Left lung (tissue), 10 donors: ENCODE data around the gene OSTF1. TPM values are rescaled to one million over a fixed set of nuclear protein-coding genes. Genes with fewer than 3 reads are reported as not detected.

Experiments used
- ATAC-seq: fragments of 200-7000 bp; cut with Tn5 transposase; one replicate; pipeline ENCODE4 v1.9.1; 2020; ENCODE audit warnings: moderate library complexity
- DNase-seq, 4 donors: peaks; one replicate each; pipeline ENCODE4 v3.0.0-alpha.2; 2013 to 2020
- H3K27ac ChIP-seq, 2 donors: fragments of 200-600 bp; sonication (generic) in 1 of 2; one replicate each; pipeline versions ENCODE4 v1.5.0 to v1.8.0; 2020 to 2021
- H3K27me3 ChIP-seq, 2 donors: fragments of 200-600 bp; sonication (generic) in 1 of 2; one replicate each; pipeline versions ENCODE4 v1.5.0 to v1.8.0; 2020 to 2021
- H3K36me3 ChIP-seq, 2 donors: fragments of 200-600 bp; sonication (generic) in 1 of 2; one replicate each; pipeline versions ENCODE4 v1.5.0 to v1.8.0; 2020 to 2021
- H3K4me1 ChIP-seq, 2 donors: fragments of 200-600 bp; one replicate each; pipeline ENCODE4 v1.8.0; 2021
- H3K4me3 ChIP-seq, 2 donors: fragments of 200-600 bp; sonication (generic) in 1 of 2; one replicate each; pipeline versions ENCODE4 v1.5.0 to v1.8.0; 2020 to 2021; ENCODE audit warnings: mild to moderate bottlenecking in 1 of 2
- H3K9me3 ChIP-seq, 2 donors: fragments of 200-600 bp; sonication (generic) in 1 of 2; one replicate each; pipeline versions ENCODE4 v1.5.0 to v1.8.0; 2020 to 2021
- intact Hi-C, 2 donors: fragments of 100-400 bp; cut with DNase I; formaldehyde crosslinking; loops; one replicate each; pipeline versions ENCODE4 v1.11.2 to v1.14.2; 2022
- polyA plus RNA-seq, 6 donors: library from polyadenylated mRNA; unstranded; fragments of 120-200 nt; gene quantifications; one replicate each; pipeline ENCODE4 v1.2.1, GENCODE V29; 2013; ENCODE audit not compliant: insufficient read length in 6 of 6
- total RNA-seq, 2 donors: library from RNA; stranded (reverse); fragmentation: NEBNext Ultra II Directional; extraction: Animal tissue kit (Norgen Biotek cat#: 25700); gene quantifications; one replicate each; pipeline ENCODE4 v1.2.1, GENCODE V29; 2021
- TF ChIP-seq, protein P1 (sequence below), 2 donors: fragments of 200-600 bp; sonication (generic) in 1 of 2; IDR thresholded peaks; one replicate each; pipeline versions ENCODE4 v1.5.0 to v1.8.0; 2021; ENCODE audit warnings: antibody characterized with exemption in 2 of 2
- donor health status: DM: no; HTN: yes; CAD: no.
- donor health status: DM: no; HTN: no; CAD: no.

Gene OSTF1
- total and polyA plus RNA-seq, 8 donors, result 54.8 to 94.7 (median 61.9) TPM

DNA sequence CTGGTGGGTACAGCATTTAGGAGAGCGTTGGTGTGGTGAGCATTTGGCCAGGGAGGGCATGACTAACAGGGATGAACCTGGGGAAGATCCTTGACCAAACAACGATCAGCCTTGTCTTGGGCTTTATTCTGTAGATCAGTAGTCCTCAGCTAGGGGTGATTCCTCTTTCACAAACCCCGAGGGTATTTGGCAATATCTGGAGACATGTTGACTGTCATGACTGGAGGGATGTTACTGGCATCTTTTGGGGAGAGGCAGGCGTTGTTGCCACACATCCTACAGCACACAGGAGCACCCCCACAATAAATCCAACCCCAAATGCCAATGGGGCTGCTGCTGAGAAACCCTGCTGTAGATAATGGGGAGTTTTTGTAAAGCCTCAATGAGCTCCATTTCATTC lies 43.9 kb downstream of the OSTF1 start:
- ATAC-seq, result no peak
- H3K27ac ChIP-seq, result peak overlapping the region in 1 of 2 donors; percentile 46

DNA sequence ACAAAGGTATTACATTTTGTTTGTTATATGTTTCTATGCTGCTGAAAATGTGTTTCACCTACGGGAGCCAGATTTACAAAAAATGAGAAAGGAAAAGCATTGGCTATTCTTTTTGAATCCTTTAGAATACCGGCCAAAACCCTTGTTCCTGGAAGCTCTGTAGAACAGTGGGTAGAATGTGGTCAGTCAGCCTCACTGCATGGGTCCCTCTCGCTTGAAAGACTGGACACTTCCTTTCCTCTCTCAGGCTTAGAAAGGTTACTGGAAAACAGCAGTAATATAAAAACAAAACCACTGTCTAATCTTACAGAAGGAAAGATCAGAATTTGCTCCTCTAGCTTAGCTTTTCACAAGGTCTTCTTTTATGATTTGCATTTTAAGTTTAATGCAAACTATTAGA lies 45.1 kb downstream of the OSTF1 start:
- Histone ChIP-seq H3K36me3 (peaks cover 0 to 85% of the 10 kb centered on the region in 2 donors), H3K27ac (no peak overlapping the region)

More for the DNA sequence above, 43.9 kb downstream of the OSTF1 start:
- H3K36me3 ChIP-seq, result peaks cover 0 to 74% of the 10 kb centered on the region in 2 donors
- intact Hi-C loops, result no loop called here
- peaks cover 0 to 11% of the 10 kb centered on the region in 2 donors for H3K4me1 ChIP-seq
- TF ChIP-seq, protein P1, sequence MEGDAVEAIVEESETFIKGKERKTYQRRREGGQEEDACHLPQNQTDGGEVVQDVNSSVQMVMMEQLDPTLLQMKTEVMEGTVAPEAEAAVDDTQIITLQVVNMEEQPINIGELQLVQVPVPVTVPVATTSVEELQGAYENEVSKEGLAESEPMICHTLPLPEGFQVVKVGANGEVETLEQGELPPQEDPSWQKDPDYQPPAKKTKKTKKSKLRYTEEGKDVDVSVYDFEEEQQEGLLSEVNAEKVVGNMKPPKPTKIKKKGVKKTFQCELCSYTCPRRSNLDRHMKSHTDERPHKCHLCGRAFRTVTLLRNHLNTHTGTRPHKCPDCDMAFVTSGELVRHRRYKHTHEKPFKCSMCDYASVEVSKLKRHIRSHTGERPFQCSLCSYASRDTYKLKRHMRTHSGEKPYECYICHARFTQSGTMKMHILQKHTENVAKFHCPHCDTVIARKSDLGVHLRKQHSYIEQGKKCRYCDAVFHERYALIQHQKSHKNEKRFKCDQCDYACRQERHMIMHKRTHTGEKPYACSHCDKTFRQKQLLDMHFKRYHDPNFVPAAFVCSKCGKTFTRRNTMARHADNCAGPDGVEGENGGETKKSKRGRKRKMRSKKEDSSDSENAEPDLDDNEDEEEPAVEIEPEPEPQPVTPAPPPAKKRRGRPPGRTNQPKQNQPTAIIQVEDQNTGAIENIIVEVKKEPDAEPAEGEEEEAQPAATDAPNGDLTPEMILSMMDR (IDR thresholded peaks at IDR 0.05), result no peak
- no peak for DNase-seq
- H3K4me3 ChIP-seq, result no peak overlapping the region
- H3K27me3 ChIP-seq, result no peaks in the 10 kb centered on the region
- no peaks in the 10 kb centered on the region for H3K9me3 ChIP-seq

DNA sequence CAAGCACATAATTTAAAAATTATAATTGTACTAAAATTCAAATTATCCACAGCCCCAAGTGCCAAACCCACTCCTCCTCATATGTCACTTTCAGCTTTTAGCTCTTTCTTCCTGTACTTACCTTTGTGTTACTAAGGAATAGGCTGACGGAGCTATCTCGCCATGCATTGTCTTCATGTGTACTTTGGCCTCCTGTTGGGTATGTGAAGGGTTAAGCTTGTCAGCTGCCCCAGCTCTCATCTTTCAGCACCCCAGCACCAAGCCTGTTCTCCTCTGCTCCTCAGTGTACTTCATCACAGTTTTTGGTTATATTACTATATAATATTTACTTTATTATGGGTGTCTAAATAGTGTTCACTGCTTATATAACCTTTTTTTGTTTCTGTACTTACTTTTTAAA lies 46.2 kb downstream of the OSTF1 start:
- Histone ChIP-seq H3K9me3 (no peaks in the 10 kb centered on the region), H3K27me3 (no peaks in the 10 kb centered on the region), H3K27ac (no peak overlapping the region), H3K4me3 (no peak overlapping the region), H3K36me3 (peaks cover 0 to 90% of the 10 kb centered on the region in 2 donors), H3K4me1 (peaks cover 0 to 11% of the 10 kb centered on the region in 2 donors)
- intact Hi-C loops, result no loop called here
- no peak for DNase-seq
- ATAC-seq, result no peak
- TF ChIP-seq, protein P1 (IDR thresholded peaks at IDR 0.05), result no peak

More for the DNA sequence above, 45.1 kb downstream of the OSTF1 start:
- ATAC-seq, result no peak
- H3K4me3 ChIP-seq, result no peak overlapping the region
- TF ChIP-seq, protein P1 (IDR thresholded peaks at IDR 0.05), result no peak
- no peak for DNase-seq
- no peaks in the 10 kb centered on the region for H3K27me3 ChIP-seq
- intact Hi-C loops, result no loop called here
- H3K4me1 ChIP-seq, result peaks cover 0 to 11% of the 10 kb centered on the region in 2 donors
- H3K9me3 ChIP-seq, result no peaks in the 10 kb centered on the region

DNA sequence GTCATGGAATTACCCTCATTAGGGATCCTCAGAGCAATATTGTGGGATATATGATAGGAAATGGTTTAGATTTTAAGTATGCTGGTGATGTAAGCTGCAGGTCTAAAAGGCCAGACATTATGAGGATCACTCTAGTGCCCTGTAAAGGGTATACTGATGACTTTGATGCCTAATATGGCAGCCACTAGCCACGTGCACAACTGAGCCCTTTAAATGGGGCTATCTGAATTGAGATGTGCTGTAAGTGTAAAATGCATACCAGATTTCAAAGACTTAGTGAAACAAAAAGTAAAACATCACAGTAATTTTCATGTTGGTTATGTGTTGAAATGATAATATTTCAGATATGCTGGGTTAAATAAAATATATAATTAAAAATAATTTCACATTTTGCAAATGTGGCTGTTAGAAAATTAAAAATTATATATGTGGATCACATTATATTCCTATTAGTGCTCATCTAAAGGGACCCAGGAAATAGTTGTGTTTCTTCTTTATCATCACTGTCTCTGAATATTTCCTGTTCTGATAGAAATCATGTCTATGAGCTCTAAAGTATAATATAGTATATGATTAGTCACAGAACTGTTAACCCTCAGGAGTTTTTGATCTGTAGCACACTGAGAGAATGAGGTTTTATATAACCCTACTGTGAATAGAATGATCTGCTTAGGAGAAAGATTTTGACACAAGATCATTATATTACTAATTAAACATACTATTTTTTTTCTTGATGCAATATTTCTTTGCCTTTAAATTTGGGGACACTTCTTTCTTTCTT lies 50.1 kb downstream of the OSTF1 start:
- ATAC-seq, result no peak
- no peak overlapping the region for H3K27ac ChIP-seq

DNA sequence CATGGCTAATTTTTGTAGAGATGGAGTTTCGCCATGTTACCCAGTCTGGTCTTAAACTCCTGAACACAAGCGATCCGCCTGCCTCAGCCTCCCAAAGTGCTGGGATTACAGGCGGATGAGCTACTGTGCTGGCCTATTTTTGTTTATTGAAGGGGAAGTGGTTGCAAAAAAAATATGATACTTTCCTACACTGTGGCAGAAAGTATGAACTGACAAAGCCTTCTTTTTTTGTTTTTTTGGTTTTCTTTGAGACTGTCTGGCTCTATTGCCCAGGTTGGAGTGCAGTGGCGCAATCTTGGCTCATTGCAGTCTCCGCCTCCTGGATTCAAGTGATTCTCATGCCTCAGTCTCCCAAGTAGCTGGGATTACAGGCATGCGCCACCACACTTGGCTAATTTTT lies 50.9 kb downstream of the OSTF1 start:
- TF ChIP-seq, protein P1 (IDR thresholded peaks at IDR 0.05), result no peak
- H3K36me3 ChIP-seq, result peaks cover 0 to 95% of the 10 kb centered on the region in 2 donors
- H3K4me1 ChIP-seq, result peaks cover 3 to 29% of the 10 kb centered on the region in 2 donors
- DNase-seq (no peak), ATAC-seq (no peak)
- intact Hi-C loops, result no loop called here
- peaks cover 0 to 2% of the 10 kb centered on the region in 2 donors for H3K9me3 ChIP-seq
- no peaks in the 10 kb centered on the region for H3K27me3 ChIP-seq
- no peak overlapping the region for H3K27ac ChIP-seq
- no peak overlapping the region for H3K4me3 ChIP-seq

More for the DNA sequence above, 50.1 kb downstream of the OSTF1 start:
- intact Hi-C loops, result no loop called here
- no peak for DNase-seq
- H3K4me3 ChIP-seq, result no peak overlapping the region
- TF ChIP-seq, protein P1 (IDR thresholded peaks at IDR 0.05), result no peak
- no peaks in the 10 kb centered on the region for H3K9me3 ChIP-seq
- H3K4me1 ChIP-seq, result peaks cover 3 to 24% of the 10 kb centered on the region in 2 donors
- no peaks in the 10 kb centered on the region for H3K27me3 ChIP-seq
- H3K36me3 ChIP-seq, result peaks cover 0 to 95% of the 10 kb centered on the region in 2 donors
